Astrocyte (in vitro differentiated cells and primary cell): Measurements from ENCODE around the gene UST.

Source experiments
- EZH2 ChIP-seq: IDR thresholded peaks from 2 replicates; pipeline ENCODE4 v1.6.1; 2012; ENCODE audit warnings: mild to moderate bottlenecking, low read length, inconsistent platforms; ENCODE audit not compliant: insufficient read depth
- TF ChIP-seq, protein P1 (sequence below): IDR thresholded peaks from 2 replicates; pipeline ENCODE4 v1.5.1; 2011; ENCODE audit warnings: low read depth, mild to moderate bottlenecking, inconsistent platforms, low read length, moderate library complexity; ENCODE audit not compliant: insufficient read depth

DNA sequence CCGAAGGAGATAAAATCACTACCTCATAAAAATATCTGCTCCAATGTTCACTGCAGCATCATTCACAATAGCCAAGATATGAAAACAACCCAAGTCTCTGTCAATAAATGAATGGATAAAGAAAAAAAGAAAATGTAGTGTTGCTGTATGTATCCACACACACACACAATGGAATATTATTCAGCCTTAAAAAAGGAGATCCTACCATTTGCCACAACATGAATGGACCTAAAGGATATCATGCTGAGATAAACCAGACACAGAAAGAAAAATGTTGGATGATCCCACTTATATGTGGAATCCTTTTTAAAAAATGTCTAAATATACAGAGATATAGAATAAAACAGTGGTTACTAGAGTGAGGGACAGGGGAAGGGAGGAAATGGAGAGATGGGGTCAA, 378.5 kb downstream of the UST start:
- TF ChIP-seq EZH2 = no peak
- TF ChIP-seq, protein P1, sequence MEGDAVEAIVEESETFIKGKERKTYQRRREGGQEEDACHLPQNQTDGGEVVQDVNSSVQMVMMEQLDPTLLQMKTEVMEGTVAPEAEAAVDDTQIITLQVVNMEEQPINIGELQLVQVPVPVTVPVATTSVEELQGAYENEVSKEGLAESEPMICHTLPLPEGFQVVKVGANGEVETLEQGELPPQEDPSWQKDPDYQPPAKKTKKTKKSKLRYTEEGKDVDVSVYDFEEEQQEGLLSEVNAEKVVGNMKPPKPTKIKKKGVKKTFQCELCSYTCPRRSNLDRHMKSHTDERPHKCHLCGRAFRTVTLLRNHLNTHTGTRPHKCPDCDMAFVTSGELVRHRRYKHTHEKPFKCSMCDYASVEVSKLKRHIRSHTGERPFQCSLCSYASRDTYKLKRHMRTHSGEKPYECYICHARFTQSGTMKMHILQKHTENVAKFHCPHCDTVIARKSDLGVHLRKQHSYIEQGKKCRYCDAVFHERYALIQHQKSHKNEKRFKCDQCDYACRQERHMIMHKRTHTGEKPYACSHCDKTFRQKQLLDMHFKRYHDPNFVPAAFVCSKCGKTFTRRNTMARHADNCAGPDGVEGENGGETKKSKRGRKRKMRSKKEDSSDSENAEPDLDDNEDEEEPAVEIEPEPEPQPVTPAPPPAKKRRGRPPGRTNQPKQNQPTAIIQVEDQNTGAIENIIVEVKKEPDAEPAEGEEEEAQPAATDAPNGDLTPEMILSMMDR = no peak
